ENCODE data around the gene FXYD3. TPM values are rescaled to one million over a fixed set of nuclear protein-coding genes. Genes with fewer than 3 reads are reported as not detected.

Gene FXYD3
- total and polyA plus RNA-seq, 2 of the 13 experiments (the other 11 are each of a cell fraction or from before 2014, with no cell fraction given), result 4.9 TPM; not detected in 1

- H3K79me2 ChIP-seq (ENCODE audit: insufficient read depth, low read length), result no peaks in the 10 kb centered on the region
- TF ChIP-seq ZBTB10 (CRISPR knock-in tag; IDR thresholded peaks at IDR 0.05; ENCODE audit: borderline replicate concordance), result no peak
- TF ChIP-seq HNRNPL (IDR thresholded peaks at IDR 0.05; ENCODE audit: low read depth, low read length), result 0 out of 2 replicates have a peak, but pooled peaks have one; percentile 31
- ChIA-PET POLR2A (no interaction called here), CTCF (ENCODE audit: low intra/inter-chr PET ratio, low total read pairs) (no interaction called here)
- H2AFZ ChIP-seq (ENCODE audit: low read length), result no peak overlapping the region
- no peak overlapping the region; the same call in 1 of the 2 replicates for H3K4me2 ChIP-seq (ENCODE audit: low read depth, low read length)
- DNase-seq (ENCODE audit: low spot score), result no peak
- H3K4me3 ChIP-seq (replicated peaks in 1 of 3; ENCODE audit: insufficient read depth in 1 of 3, low read depth in 2 of 3, low read length in 3 of 3), result no peak overlapping the region
- WGBS (ENCODE audit: low lambda C conversion rate), result 82% methylated on average over 22 of the region's 22 CpGs
- no TSS peak for BruUV-seq (replicated peaks)
- no peak overlapping the region for H3K27ac ChIP-seq (ENCODE audit: extremely low read length, insufficient read depth, low read length)
- intact Hi-C loops (cut with micrococcal nuclease; ENCODE audit: unreplicated experiment), result no loop called here
- in situ Hi-C loops (cut with HindIII; ENCODE audit: extremely low pct_ligation_motif_present, low pct_unique_long_range_greater_than_20kb), result no loop called here
- peaks cover 69% of the 10 kb centered on the region for H3K4me1 ChIP-seq (ENCODE audit: insufficient read depth, low read length)
- FAIRE-seq, result no peak
- H4K20me1 ChIP-seq (ENCODE audit: insufficient read depth, low read length), result no peaks in the 10 kb centered on the region
- no peaks in the 10 kb centered on the region for H3K27me3 ChIP-seq (ENCODE audit: control insufficient read depth in 1 of 2, insufficient read depth in 2 of 2, low read length in 2 of 2)
- no peaks in the 10 kb centered on the region for H3K9me3 ChIP-seq (ENCODE audit: low read length)
- no peak for ATAC-seq
- no peak overlapping the region for H3K9ac ChIP-seq (ENCODE audit: insufficient read depth, low read depth, low read length)
- H3K36me3 ChIP-seq (replicated peaks in 1 of 2; ENCODE audit: control insufficient read depth in 1 of 2, insufficient read depth in 2 of 2, low read length in 2 of 2), result no peaks in the 10 kb centered on the region
Measured at GRCh38 chr19:35109395-35110112, 6.1 kb upstream of the FXYD3 start.

DNA sequence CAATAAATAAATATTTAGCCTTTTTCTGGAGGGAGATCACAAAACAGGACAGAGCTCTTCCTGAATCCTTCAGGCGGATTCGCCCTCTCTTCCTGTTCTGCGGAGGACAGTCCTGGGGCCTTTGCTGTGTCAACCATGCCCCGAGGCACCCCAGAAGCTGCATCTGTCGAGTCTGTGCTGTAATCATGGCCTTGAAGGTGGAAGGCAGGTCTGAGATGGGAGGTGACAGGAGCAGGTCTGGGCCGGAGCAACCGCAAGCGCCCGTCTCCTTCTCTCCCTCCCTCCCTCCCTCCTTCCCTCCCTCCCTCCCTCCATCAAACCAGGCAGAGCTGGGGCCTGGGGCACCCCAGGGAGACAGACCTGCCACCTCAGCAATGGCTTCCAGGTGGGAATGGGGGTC is 4.6 kb upstream of the FXYD3 start:
- intact Hi-C loops (cut with micrococcal nuclease; ENCODE audit: unreplicated experiment), result no loop called here
- no TSS peak for BruUV-seq (replicated peaks)
- H3K4me1 ChIP-seq (ENCODE audit: insufficient read depth, low read length), result peaks cover 83% of the 10 kb centered on the region

More for the DNA sequence above, 4.6 kb upstream of the FXYD3 start:
- Histone ChIP-seq H3K27ac (ENCODE audit: extremely low read length, insufficient read depth, low read length) (no peak overlapping the region), H3K9ac (ENCODE audit: insufficient read depth, low read depth, low read length) (no peak overlapping the region), H3K27me3 (ENCODE audit: control insufficient read depth in 1 of 2, insufficient read depth in 2 of 2, low read length in 2 of 2) (0 out of 5 replicates have a peak, but pooled peaks cover 0 to 4% of the 10 kb centered on the region in 2 experiments), H3K4me3 (replicated peaks in 1 of 3; ENCODE audit: insufficient read depth in 1 of 3, low read depth in 2 of 3, low read length in 3 of 3) (no peak overlapping the region; a peak in 2 of 6 replicates), H4K20me1 (ENCODE audit: insufficient read depth, low read length) (no peaks in the 10 kb centered on the region), H3K4me2 (ENCODE audit: low read depth, low read length) (peak overlapping the region; percentile 44), H2AFZ (ENCODE audit: low read length) (peak overlapping the region; percentile 17), H3K36me3 (replicated peaks in 1 of 2; ENCODE audit: control insufficient read depth in 1 of 2, insufficient read depth in 2 of 2, low read length in 2 of 2) (no peaks in the 10 kb centered on the region), H3K9me3 (ENCODE audit: low read length) (no peaks in the 10 kb centered on the region), H3K79me2 (ENCODE audit: insufficient read depth, low read length) (no peaks in the 10 kb centered on the region)
- ATAC-seq, result no peak
- TF ChIP-seq SMARCE1 (IDR thresholded peaks at IDR 0.05; ENCODE audit: borderline replicate concordance), result no peak
- TF ChIP-seq ZNF432 (CRISPR knock-in tag; IDR thresholded peaks at IDR 0.05; ENCODE audit: borderline replicate concordance), result no peak
- TF ChIP-seq ZNF674 (CRISPR knock-in tag; IDR thresholded peaks at IDR 0.05; ENCODE audit: low read depth), result no peak
- TF ChIP-seq PCBP1 (IDR thresholded peaks at IDR 0.05; ENCODE audit: borderline replicate concordance, low read depth, low read length), result peak; percentile 85; the same call in 1 of the 2 replicates
- FAIRE-seq, result no peak
- WGBS (ENCODE audit: low lambda C conversion rate), result 36% methylated on average over 5 of the region's 9 CpGs
- CTCF ChIA-PET (ENCODE audit: low intra/inter-chr PET ratio, low total read pairs), result no interaction called here
- in situ Hi-C loops (cut with HindIII; ENCODE audit: extremely low pct_ligation_motif_present, low pct_unique_long_range_greater_than_20kb), result no loop called here
- POLR2A ChIA-PET, result no interaction called here
- no peak for DNase-seq (ENCODE audit: low spot score)
